Ishikawa (cell line): ENCODE results near the gene FLT1.

ENCODE experiments used
- CREB1 ChIP-seq: IDR thresholded peaks from 2 replicates; pipeline ENCODE4 v1.6.1; 2012; ENCODE audit warnings: low read depth
- EGR1 ChIP-seq: IDR thresholded peaks from 2 replicates; pipeline ENCODE4 v1.6.1; 2012
- EP300 ChIP-seq: IDR thresholded peaks from 2 replicates; pipeline ENCODE4 v1.6.1; 2012; ENCODE audit warnings: borderline replicate concordance
- MAX ChIP-seq: IDR thresholded peaks from 2 replicates; pipeline ENCODE4 v1.6.1; 2012
- RAD21 ChIP-seq: IDR thresholded peaks from 2 replicates; pipeline ENCODE4 v1.6.1; 2012; ENCODE audit warnings: low read depth
- TAF1 ChIP-seq: IDR thresholded peaks from 2 replicates; pipeline ENCODE4 v1.6.1; 2012; ENCODE audit warnings: low read depth, mild to moderate bottlenecking
- TCF12 ChIP-seq: IDR thresholded peaks from 2 replicates; pipeline ENCODE4 v1.6.1; 2012; ENCODE audit warnings: low read depth
- ZBTB7A ChIP-seq: IDR thresholded peaks from 2 replicates; pipeline ENCODE4 v1.6.1; 2012; ENCODE audit warnings: low read depth

GRCh38 chr13:28467034-28467433 is 27.9 kb downstream of the FLT1 start:
- no peak for TF ChIP-seq RAD21
- no peak for TF ChIP-seq CREB1
- TF ChIP-seq ZBTB7A = no peak
- TF ChIP-seq EP300 = no peak
- TF ChIP-seq EGR1 = no peak
- no peak for TF ChIP-seq TCF12
- no peak for TF ChIP-seq MAX
- TF ChIP-seq TAF1 = no peak
